K562 (cell line): ENCODE measurements around the gene TUBD1. TPM values are rescaled to one million over a fixed set of nuclear protein-coding genes. Genes with fewer than 3 reads are reported as not detected.
A peak's percentile ranks its signal among the peaks of the same experiment; 100 is the strongest.
"Not testable (repeated sequence)": the region's sequence is repeated elsewhere in the genome, so short reads cannot be mapped to it uniquely, and the experiment has no call there.

Experiments used
- CBFA2T3 ChIP-seq: fragments of 450-650 bp; IDR thresholded peaks from 2 replicates; pipeline ENCODE4 v1.6.1; 2017
- CSDE1 ChIP-seq, 2 experiments: fragments of 450-650 bp; IDR thresholded peaks; 2 replicates each; pipeline ENCODE4 v1.6.1; 2016; ENCODE audit warnings: mild to moderate bottlenecking in 1 of 2
- DPF2 ChIP-seq: fragments of 450-650 bp; IDR thresholded peaks from 2 replicates; pipeline ENCODE4 v1.6.1; 2016
- ERF ChIP-seq: fragments of 450-650 bp; formaldehyde crosslinking; IDR thresholded peaks from 2 replicates; pipeline ENCODE4 v1.4.0; 2020; ENCODE audit warnings: mild to moderate bottlenecking, mixed read lengths
- HBP1 ChIP-seq: fragments of 450-650 bp; formaldehyde crosslinking; IDR thresholded peaks from 2 replicates; pipeline ENCODE4 v1.4.0; 2022; ENCODE audit warnings: missing genetic modification characterization
- HDAC1 ChIP-seq, 2 experiments: fragments of 450-650 bp; IDR thresholded peaks; 2 replicates each; pipeline ENCODE4 v1.6.1; 2016 to 2017; ENCODE audit warnings: inconsistent platforms in 1 of 2, mild to moderate bottlenecking in 1 of 2, moderate library complexity in 1 of 2
- KDM5B ChIP-seq: fragments of 200-600 bp; sonication (generic); IDR thresholded peaks from 2 replicates; pipeline ENCODE4 v1.6.1; 2012; ENCODE audit warnings: low read depth, mild to moderate bottlenecking, moderate library complexity, low read length, control low read depth, inconsistent platforms; ENCODE audit not compliant: insufficient replicate concordance
- MAFG ChIP-seq: fragments of 450-650 bp; conservative IDR thresholded peaks from 2 replicates; pipeline ENCODE4 v1.6.1; 2016; ENCODE audit warnings: missing genetic modification characterization, missing compliant biosample characterization
- MLLT1 ChIP-seq, 2 experiments: fragments of 450-650 bp; IDR thresholded peaks; 2 replicates each; pipeline ENCODE4 v1.6.1; 2016
- NR2C2 ChIP-seq, 2 experiments: fragments of 200-800 bp in 1 of 2; sonication (Bioruptor generic) in 1 of 2; sonication (generic) in 1 of 2; formaldehyde crosslinking in 1 of 2; IDR thresholded peaks; 2 replicates each; pipeline versions ENCODE4 v1.6.1 to v1.8.0; 2016 to 2022; ENCODE audit warnings: mild to moderate bottlenecking in 1 of 2, missing compliant biosample characterization in 1 of 2, missing genetic modification characterization in 1 of 2, missing genetic modification reagents in 1 of 2
- PML ChIP-seq: IDR thresholded peaks from 2 replicates; pipeline ENCODE4 v1.6.1; 2012; ENCODE audit warnings: low read length, inconsistent platforms
- POLR2AphosphoS2 ChIP-seq: IDR thresholded peaks from 2 replicates; pipeline ENCODE4 v1.6.1; 2012; ENCODE audit warnings: low read length, improper control_type of control experiment
- POLR2H ChIP-seq: IDR thresholded peaks from 2 replicates; pipeline ENCODE4 v1.6.1; 2016; ENCODE audit warnings: missing genetic modification characterization, low read depth, mild to moderate bottlenecking, control low read depth, missing compliant biosample characterization, moderate library complexity
- RFX1 ChIP-seq: fragments of 450-650 bp; IDR thresholded peaks from 2 replicates; pipeline ENCODE4 v1.6.1; 2016; ENCODE audit warnings: mild to moderate bottlenecking, moderate library complexity
- SIRT6 ChIP-seq: IDR thresholded peaks from one replicate; pipeline ENCODE4 v1.6.1; 2012; ENCODE audit warnings: low read depth, mild to moderate bottlenecking, control low read depth, inconsistent platforms, low read length, moderate library complexity
- SMAD4 ChIP-seq: fragments of 250-450 bp; sonication (Bioruptor Pico); conservative IDR thresholded peaks from 2 replicates; pipeline ENCODE4 v1.8.0; 2021; ENCODE audit warnings: inconsistent platforms, mild to moderate bottlenecking, moderate library complexity
- SOX6 ChIP-seq: fragments of 450-650 bp; IDR thresholded peaks from 2 replicates; pipeline ENCODE4 v1.6.1; 2014; ENCODE audit warnings: mild to moderate bottlenecking
- SUPT5H ChIP-seq: fragments of 450-650 bp; IDR thresholded peaks from 2 replicates; pipeline ENCODE4 v1.6.1; 2016
- TAF1 ChIP-seq: IDR thresholded peaks from 2 replicates; pipeline ENCODE4 v1.6.1; 2011; ENCODE audit warnings: mild to moderate bottlenecking, low read length, moderate library complexity; ENCODE audit not compliant: insufficient read depth, control insufficient read depth, severe bottlenecking; ENCODE audit errors: extremely low read depth
- TEAD1 ChIP-seq, 2 experiments: fragments of 450-650 bp in 1 of 2; sonication (generic) in 1 of 2; formaldehyde crosslinking; IDR thresholded peaks; 2 replicates each; pipeline versions ENCODE4 v1.4.0 to v1.8.0; 2020 to 2022; ENCODE audit warnings: mild to moderate bottlenecking in 2 of 2, missing genetic modification reagents in 1 of 2
- ZNF311 ChIP-seq: fragments of 250-450 bp; sonication (Bioruptor Pico); IDR thresholded peaks from 2 replicates; pipeline ENCODE4 v1.4.0; 2020; ENCODE audit warnings: mild to moderate bottlenecking, moderate library complexity
- ZNF316 ChIP-seq: fragments of 450-650 bp; IDR thresholded peaks from 2 replicates; pipeline ENCODE4 v1.6.1; 2016
- ZNF551 ChIP-seq: fragments of 250-450 bp; sonication (Bioruptor Pico); IDR thresholded peaks from 2 replicates; pipeline ENCODE4 v1.5.0; 2021; ENCODE audit warnings: mild to moderate bottlenecking, moderate library complexity
- polyA plus RNA-seq, 8 experiments: library from polyadenylated mRNA; depleted of rRNA in 4 of 8; stranded (reverse) in 5 of 8; unstranded in 3 of 8; fragments of >200 nt; fragmentation: Nextera tagmentation in 2 of 8; fragmentation: Illumina TruSeq in 1 of 8; extraction: Ambion mirVana in 2 of 8; extraction: Trizol in 1 of 8; gene quantifications; 2 replicates each; pipeline versions ENCODE4 v1.2.1 to v1.2.3, GENCODE V29; 2011 to 2014; ENCODE audit warnings: inconsistent platforms in 1 of 8, missing spikeins in 1 of 8
- total RNA-seq, 7 experiments: library from RNA; depleted of rRNA in 6 of 7; stranded (reverse); fragments of >200 nt in 6 of 7; fragmentation: Illumina TruSeq in 2 of 7; extraction: Trizol in 2 of 7; gene quantifications; 2 replicates each; pipeline versions ENCODE4 v1.2.1 to v1.2.3, GENCODE V29; 2011 to 2021; ENCODE audit warnings: low replicate concordance in 1 of 7
- TF ChIP-seq, protein P1 (sequence below), 2 experiments: fragments of 450-650 bp; conservative IDR thresholded peaks; 2 replicates each; pipeline ENCODE4 v1.6.1; 2017; ENCODE audit warnings: mild to moderate bottlenecking in 2 of 2, moderate library complexity in 2 of 2

Gene TUBD1
- total and polyA plus RNA-seq, 9 of the 15 experiments (the other 6 are each of a cell fraction or from before 2014, with no cell fraction given) = 10.8 to 35.3 (median 17.9) TPM

GRCh38 chr17:59841091-59841881, 51.5 kb downstream of the TUBD1 start (continued):
- TF ChIP-seq HBP1 (CRISPR knock-in tag) (peak; percentile 66; the same call in 1 of the 2 replicates), ERF (0 out of 2 replicates have a peak, but pooled peaks have one; percentile 22), ZNF311 (CRISPR knock-in tag) (0 out of 2 replicates have a peak, but pooled peaks have one; percentile 11), RFX1 (peak; percentile 67), CSDE1 (IDR thresholded peaks at IDR 0.05) (0 out of 4 replicates have a peak, but pooled peaks of 1 of the 2 experiments have one; percentile 50), POLR2AphosphoS2 (peak; percentile 67; the same call in 1 of the 2 replicates), SUPT5H (peak; percentile 79), SIRT6 (peak; percentile 71), HDAC1 (IDR thresholded peaks at IDR 0.05) (peak in 1 of 2 experiments; percentile 48; a peak in 2 of 4 replicates), DPF2 (peak; percentile 19; the same call in 1 of the 2 replicates), TAF1 (peak; percentile 32), CBFA2T3 (peak; percentile 42; the same call in 1 of the 2 replicates), TEAD1 (CRISPR knock-in tag; IDR thresholded peaks at IDR 0.05) (0 out of 4 replicates have a peak, but pooled peaks of 1 of the 2 experiments have one; percentile 5), PML (peak; percentile 39), ZNF316 (peak; percentile 84), MAFG (tag) (0 out of 2 replicates have a peak, but pooled peaks have one; percentile 23), NR2C2 (tag; IDR thresholded peaks at IDR 0.05) (peak; percentile 28; the same call in 1 of the 2 replicates), KDM5B (peak; percentile 84), SMAD4 (CRISPR knock-in tag) (peak; percentile 22; the same call in 1 of the 2 replicates), ZNF551 (CRISPR knock-in tag) (peak; percentile 42; the same call in 1 of the 2 replicates), MLLT1 (IDR thresholded peaks at IDR 0.05) (peak; percentile 98 to 99), POLR2H (tag) (peak; percentile 79), SOX6 (peak; percentile 23; the same call in 1 of the 2 replicates)
- TF ChIP-seq, protein P1, sequence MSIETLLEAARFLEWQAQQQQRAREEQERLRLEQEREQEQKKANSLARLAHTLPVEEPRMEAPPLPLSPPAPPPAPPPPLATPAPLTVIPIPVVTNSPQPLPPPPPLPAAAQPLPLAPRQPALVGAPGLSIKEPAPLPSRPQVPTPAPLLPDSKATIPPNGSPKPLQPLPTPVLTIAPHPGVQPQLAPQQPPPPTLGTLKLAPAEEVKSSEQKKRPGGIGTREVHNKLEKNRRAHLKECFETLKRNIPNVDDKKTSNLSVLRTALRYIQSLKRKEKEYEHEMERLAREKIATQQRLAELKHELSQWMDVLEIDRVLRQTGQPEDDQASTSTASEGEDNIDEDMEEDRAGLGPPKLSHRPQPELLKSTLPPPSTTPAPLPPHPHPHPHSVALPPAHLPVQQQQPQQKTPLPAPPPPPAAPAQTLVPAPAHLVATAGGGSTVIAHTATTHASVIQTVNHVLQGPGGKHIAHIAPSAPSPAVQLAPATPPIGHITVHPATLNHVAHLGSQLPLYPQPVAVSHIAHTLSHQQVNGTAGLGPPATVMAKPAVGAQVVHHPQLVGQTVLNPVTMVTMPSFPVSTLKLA (conservative IDR thresholded peaks at IDR 0.05) = 0 out of 4 replicates have a peak, but pooled peaks of 1 of the 2 experiments have one; percentile 26
- TF ChIP-seq NR2C2 (CRISPR knock-in tag; IDR thresholded peaks at IDR 0.05) = not testable (repeated sequence)
